ENCODE measurements around the gene TRNAU1AP. TPM values are rescaled to one million over a fixed set of nuclear protein-coding genes. Genes with fewer than 3 reads are reported as not detected.

Gene TRNAU1AP
- total and polyA plus RNA-seq, 10 of the 15 experiments (the other 5 are each of a cell fraction or from before 2014, with no cell fraction given): 24.3 to 67.0 (median 31.8) TPM

DNA sequence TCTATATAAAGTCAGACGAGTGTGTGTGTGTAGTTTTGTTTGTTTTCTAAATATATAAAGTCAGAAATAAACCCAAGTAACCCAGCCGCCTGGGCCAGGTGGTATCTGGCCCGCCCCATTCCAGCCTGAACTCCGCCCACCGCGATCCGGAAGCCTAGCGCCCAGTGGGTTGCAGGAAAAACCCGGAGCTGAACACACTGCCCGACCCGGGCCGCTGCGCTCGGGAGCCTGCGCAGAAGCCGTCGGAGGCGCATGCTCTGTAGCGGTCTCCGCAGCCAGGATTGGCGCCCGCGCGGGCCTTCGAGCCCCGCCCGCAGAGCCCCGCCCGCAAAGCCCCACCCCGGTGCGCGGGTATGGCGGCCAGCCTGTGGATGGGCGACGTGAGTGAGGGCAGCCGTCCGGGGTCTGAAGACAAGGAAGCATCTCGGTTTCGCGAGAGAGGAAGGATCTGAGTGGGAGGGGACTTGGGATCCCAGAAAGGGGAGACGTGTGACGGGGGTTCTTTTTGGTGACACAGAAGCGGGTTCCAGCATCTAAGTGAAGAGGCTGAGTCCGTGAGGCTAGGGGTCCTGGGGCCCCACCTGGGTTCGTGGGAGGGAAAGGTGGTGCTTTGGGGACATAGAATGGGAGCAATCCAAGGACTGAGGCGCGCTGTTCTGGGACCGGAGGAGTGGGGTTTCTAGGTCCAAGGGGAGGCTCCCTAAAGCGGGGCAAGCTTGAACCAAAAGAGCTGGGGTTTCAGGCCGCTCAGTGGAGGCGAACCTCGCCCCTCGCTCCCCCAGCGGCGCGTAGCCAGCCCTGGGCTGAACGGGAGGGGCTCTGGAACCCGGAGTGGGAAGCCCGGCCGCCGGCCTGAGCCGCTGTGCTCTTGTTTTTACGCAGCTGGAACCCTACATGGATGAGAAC lies at the start of gene TRNAU1AP (continued):
- TF ChIP-seq ESRRA (IDR thresholded peaks at IDR 0.05; ENCODE audit: low read length): no peak; the same call in 1 of the 2 replicates
- TF ChIP-seq IKZF2 (IDR thresholded peaks at IDR 0.05): no peak; a peak in 2 of 4 replicates
- TF ChIP-seq ZNF24 (IDR thresholded peaks at IDR 0.05): no peak
- no peak for TF ChIP-seq JUNB (IDR thresholded peaks at IDR 0.05)
- no peak for TF ChIP-seq DPF2 (IDR thresholded peaks at IDR 0.05)
- no peak for TF ChIP-seq TCF7 (IDR thresholded peaks at IDR 0.05; ENCODE audit: borderline replicate concordance)
- TF ChIP-seq RELA (IDR thresholded peaks at IDR 0.05; ENCODE audit: borderline replicate concordance, partially characterized antibody): no peak
- TF ChIP-seq, protein P1, sequence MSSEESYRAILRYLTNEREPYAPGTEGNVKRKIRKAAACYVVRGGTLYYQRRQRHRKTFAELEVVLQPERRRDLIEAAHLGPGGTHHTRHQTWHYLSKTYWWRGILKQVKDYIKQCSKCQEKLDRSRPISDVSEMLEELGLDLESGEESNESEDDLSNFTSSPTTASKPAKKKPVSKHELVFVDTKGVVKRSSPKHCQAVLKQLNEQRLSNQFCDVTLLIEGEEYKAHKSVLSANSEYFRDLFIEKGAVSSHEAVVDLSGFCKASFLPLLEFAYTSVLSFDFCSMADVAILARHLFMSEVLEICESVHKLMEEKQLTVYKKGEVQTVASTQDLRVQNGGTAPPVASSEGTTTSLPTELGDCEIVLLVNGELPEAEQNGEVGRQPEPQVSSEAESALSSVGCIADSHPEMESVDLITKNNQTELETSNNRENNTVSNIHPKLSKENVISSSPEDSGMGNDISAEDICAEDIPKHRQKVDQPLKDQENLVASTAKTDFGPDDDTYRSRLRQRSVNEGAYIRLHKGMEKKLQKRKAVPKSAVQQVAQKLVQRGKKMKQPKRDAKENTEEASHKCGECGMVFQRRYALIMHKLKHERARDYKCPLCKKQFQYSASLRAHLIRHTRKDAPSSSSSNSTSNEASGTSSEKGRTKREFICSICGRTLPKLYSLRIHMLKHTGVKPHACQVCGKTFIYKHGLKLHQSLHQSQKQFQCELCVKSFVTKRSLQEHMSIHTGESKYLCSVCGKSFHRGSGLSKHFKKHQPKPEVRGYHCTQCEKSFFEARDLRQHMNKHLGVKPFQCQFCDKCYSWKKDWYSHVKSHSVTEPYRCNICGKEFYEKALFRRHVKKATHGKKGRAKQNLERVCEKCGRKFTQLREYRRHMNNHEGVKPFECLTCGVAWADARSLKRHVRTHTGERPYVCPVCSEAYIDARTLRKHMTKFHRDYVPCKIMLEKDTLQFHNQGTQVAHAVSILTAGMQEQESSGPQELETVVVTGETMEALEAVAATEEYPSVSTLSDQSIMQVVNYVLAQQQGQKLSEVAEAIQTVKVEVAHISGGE (CRISPR knock-in tag; IDR thresholded peaks at IDR 0.05): no peak
- TF ChIP-seq SPI1 (IDR thresholded peaks at IDR 0.05; ENCODE audit: borderline replicate concordance, insufficient read depth, low read depth, low read length): no peak
- TF ChIP-seq POLR2AphosphoS2 (IDR thresholded peaks at IDR 0.05; ENCODE audit: low read depth, low read length): peak; percentile 74; the same call in 1 of the 2 replicates
- TF ChIP-seq ZNF274 (IDR thresholded peaks at IDR 0.05; ENCODE audit: insufficient read depth, insufficient read length): no peak
- TF ChIP-seq FOXK2 (IDR thresholded peaks at IDR 0.05): no peak
- no peak; the same call in 1 of the 2 replicates for TF ChIP-seq MTA3 (IDR thresholded peaks at IDR 0.05; ENCODE audit: borderline replicate concordance, low read length)
- 0 out of 2 replicates have a peak, but pooled peaks have one; percentile 35 for TF ChIP-seq MEF2A (IDR thresholded peaks at IDR 0.05; ENCODE audit: insufficient read depth, low read depth, low read length)
- no peak for TF ChIP-seq FOS (IDR thresholded peaks at IDR 0.05; ENCODE audit: borderline replicate concordance, extremely low read depth, insufficient read length)
- no peak for TF ChIP-seq FOXM1 (IDR thresholded peaks at IDR 0.05; ENCODE audit: low read depth, low read length)
- no peak for TF ChIP-seq RAD21 (IDR thresholded peaks at IDR 0.05; ENCODE audit: insufficient read depth, low read depth, low read length)
- TF ChIP-seq IKZF1 (conservative IDR thresholded peaks at IDR 0.05): peak; percentile 90
- no peak for TF ChIP-seq SMC3 (IDR thresholded peaks at IDR 0.05; ENCODE audit: borderline replicate concordance, low read length)
- TF ChIP-seq, protein P2, sequence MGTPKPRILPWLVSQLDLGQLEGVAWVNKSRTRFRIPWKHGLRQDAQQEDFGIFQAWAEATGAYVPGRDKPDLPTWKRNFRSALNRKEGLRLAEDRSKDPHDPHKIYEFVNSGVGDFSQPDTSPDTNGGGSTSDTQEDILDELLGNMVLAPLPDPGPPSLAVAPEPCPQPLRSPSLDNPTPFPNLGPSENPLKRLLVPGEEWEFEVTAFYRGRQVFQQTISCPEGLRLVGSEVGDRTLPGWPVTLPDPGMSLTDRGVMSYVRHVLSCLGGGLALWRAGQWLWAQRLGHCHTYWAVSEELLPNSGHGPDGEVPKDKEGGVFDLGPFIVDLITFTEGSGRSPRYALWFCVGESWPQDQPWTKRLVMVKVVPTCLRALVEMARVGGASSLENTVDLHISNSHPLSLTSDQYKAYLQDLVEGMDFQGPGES (IDR thresholded peaks at IDR 0.05): no peak
- 0 out of 2 replicates have a peak, but pooled peaks have one; percentile 40 for TF ChIP-seq SREBF1 (IDR thresholded peaks at IDR 0.05; ENCODE audit: low read length)
- TF ChIP-seq, protein P3, sequence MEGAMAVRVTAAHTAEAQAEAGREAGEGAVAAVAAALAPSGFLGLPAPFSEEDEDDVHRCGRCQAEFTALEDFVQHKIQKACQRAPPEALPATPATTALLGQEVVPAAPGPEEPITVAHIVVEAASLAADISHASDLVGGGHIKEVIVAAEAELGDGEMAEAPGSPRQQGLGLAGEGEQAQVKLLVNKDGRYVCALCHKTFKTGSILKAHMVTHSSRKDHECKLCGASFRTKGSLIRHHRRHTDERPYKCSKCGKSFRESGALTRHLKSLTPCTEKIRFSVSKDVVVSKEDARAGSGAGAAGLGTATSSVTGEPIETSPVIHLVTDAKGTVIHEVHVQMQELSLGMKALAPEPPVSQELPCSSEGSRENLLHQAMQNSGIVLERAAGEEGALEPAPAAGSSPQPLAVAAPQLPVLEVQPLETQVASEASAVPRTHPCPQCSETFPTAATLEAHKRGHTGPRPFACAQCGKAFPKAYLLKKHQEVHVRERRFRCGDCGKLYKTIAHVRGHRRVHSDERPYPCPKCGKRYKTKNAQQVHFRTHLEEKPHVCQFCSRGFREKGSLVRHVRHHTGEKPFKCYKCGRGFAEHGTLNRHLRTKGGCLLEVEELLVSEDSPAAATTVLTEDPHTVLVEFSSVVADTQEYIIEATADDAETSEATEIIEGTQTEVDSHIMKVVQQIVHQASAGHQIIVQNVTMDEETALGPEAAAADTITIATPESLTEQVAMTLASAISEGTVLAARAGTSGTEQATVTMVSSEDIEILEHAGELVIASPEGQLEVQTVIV (IDR thresholded peaks at IDR 0.05; ENCODE audit: borderline replicate concordance, partially characterized antibody): peak; percentile 79
- TF ChIP-seq PAX8 (IDR thresholded peaks at IDR 0.05): no peak
- TF ChIP-seq CHD1 (IDR thresholded peaks at IDR 0.05; ENCODE audit: low read depth, low read length): 0 out of 2 replicates have a peak, but pooled peaks have one; percentile 57
- TF ChIP-seq CEBPB (IDR thresholded peaks at IDR 0.05; ENCODE audit: borderline replicate concordance in 1 of 2, low read depth in 2 of 2, low read length in 2 of 2): no peak

Measured in GM12878 (cell line).